GM10248 (cell line): ENCODE results near the gene ZNF782.
"Not testable (repeated sequence)": the region's sequence is repeated elsewhere in the genome, so short reads cannot be mapped to it uniquely, and the experiment has no call there.

Experiments
- CTCF ChIA-PET: fragments of 300-600 bp; sonication (Branson Sonifier 250); formaldehyde crosslinking; extraction: SDS; loops from one replicate; lab custom pipeline; 2021; ENCODE audit warnings: antibody characterized with exemption; lab: Yijun Ruan, JAX
- POLR2A ChIA-PET: fragments of 350-650 bp; sonication (Branson Sonifier 250); formaldehyde crosslinking; extraction: SDS; loops from one replicate; lab custom pipeline; 2020; ENCODE audit warnings: antibody characterized with exemption; lab: Yijun Ruan, JAX
- DNase-seq: peaks from one replicate; pipeline ENCODE4 v3.0.0; 2012; ENCODE audit errors: extremely low spot score
- TF ChIP-seq, protein P1 (sequence below): IDR thresholded peaks from 2 replicates; pipeline ENCODE4 v1.5.1; 2012; ENCODE audit warnings: mild to moderate bottlenecking, low read depth; ENCODE audit errors: extremely low read depth, missing control alignments, control extremely low read depth

ZNF782 gene

DNA sequence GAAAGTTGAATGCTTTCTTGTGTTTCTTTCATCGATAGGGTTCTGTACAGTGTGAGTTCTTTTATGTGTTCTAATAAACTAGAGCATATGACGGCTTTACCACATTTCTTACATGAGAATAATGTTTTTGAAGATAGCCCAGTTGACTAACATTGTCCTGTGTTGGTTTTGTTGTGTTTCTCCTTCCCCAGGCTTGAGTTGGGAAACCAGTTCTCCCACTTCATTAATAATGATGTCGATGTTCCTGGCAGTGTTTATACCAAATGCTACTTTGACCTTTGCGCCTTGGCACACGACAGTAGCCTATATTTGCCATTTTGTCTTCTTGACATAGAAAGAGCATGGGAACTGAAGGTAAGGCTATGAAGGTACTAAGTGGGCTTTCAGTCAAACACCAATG is 14.4 kb upstream of the ZNF782 start:
- DNase-seq: no peak
- ChIA-PET POLR2A (no interaction called here), CTCF (interaction anchor here (8.2 kb wide), 1 partner anchor 12 kb away, joined by 81 read pairs; no protein-coding TSS in a partner anchor)
- TF ChIP-seq, protein P1, sequence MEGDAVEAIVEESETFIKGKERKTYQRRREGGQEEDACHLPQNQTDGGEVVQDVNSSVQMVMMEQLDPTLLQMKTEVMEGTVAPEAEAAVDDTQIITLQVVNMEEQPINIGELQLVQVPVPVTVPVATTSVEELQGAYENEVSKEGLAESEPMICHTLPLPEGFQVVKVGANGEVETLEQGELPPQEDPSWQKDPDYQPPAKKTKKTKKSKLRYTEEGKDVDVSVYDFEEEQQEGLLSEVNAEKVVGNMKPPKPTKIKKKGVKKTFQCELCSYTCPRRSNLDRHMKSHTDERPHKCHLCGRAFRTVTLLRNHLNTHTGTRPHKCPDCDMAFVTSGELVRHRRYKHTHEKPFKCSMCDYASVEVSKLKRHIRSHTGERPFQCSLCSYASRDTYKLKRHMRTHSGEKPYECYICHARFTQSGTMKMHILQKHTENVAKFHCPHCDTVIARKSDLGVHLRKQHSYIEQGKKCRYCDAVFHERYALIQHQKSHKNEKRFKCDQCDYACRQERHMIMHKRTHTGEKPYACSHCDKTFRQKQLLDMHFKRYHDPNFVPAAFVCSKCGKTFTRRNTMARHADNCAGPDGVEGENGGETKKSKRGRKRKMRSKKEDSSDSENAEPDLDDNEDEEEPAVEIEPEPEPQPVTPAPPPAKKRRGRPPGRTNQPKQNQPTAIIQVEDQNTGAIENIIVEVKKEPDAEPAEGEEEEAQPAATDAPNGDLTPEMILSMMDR: no peak

DNA sequence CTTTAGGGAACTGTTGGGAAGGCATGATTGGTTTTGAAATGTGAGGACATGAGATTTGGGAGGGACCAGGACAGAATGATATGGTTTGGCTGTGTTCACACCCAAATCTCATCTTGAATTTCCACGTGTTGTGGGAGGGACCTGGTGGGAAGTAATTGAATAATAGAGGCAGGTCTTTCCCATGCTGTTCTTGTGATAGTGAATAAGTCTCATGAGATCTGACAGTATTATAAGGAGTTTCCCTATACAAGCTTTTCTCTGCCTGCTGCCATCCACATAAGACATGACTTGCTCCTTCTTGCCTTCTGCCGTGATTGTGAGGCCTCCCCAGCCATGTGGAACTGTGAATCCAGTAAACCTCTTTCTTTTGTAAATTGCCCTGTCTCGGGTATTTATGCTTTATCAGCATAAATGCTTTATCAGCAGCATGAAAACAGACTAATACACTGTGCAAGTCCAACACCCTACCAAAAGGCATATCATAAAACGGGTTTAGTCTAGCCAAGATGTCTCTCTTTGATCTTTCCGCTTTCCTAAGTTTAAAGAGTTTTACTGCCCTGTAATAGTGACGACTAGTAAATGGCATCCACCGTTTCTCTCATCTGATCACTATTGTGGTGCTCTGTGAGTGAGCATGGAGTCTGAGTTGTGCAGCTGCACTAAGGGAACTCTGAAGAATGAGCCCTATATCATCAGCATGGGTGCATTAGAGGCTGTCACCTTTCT is 12.9 kb upstream of the ZNF782 start:
- POLR2A ChIA-PET: no interaction called here
- no peak for DNase-seq
- CTCF ChIA-PET: interaction anchor here (4.7 kb wide), 1 partner anchor 11 kb away, joined by 22 read pairs; no protein-coding TSS in a partner anchor
- TF ChIP-seq, protein P1: no peak

DNA sequence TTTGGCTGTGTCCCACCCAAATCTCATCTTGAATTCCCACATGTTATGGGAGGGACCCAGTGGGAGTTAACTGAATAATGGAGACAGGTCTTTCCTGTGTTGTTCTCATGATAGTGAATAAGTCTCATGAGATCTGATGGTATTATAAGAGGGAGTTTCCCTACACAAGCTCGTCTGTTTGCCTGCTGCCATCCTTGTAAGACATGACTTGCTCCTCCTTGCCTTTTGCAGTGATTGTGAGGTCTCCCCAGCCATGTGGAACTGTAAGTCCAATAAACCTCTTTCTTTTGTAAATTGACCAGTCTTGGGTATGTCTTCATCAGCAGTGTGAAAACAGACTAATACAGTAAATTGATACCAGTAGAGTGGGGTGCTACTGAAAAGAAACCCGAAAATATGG is 10.9 kb upstream of the ZNF782 start:
- POLR2A ChIA-PET, DNase-seq: not testable (repeated sequence)
- CTCF ChIA-PET: interaction anchor here (0.8 to 4.7 kb wide), 3 partner anchors 9 to 546 kb away, joined by 3 to 22 read pairs (median 3); no protein-coding TSS in a partner anchor

DNA sequence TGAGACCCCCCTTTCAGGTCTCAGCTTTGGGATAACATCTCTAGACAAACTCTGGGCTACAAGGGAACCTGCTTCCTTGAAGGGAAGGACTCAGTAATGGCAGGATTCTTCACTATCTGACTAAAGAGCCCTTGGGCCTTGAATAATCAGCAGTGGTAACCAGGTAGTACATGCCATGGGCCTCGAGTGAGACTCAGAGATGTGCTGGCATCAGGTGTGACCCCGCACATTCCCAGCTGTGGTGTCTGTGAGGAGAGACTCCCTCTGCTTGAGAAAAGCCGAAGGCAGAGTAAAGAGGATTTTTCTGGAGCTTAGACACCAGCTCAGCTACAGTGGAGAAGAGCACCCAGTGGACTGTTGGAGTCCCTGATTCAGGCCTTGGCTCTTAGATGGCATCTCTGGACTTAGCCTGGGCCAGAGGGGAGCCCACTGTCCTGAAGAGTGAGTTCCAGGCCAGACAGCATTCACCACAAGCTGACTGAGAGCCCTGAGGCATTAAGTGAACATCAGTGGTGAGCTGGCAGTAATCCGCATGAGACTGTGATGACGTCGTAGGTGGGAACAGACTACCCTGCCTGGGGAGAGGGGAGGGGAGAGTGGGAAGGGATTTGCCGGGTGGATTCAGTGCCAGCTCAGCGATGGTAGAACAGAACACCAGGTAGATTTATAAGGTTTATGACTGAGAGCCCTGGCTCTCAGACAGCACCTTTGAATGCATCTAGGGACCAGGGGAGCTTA is 5.3 kb upstream of the ZNF782 start:
- ChIA-PET POLR2A (no interaction called here), CTCF (interaction anchor here (1.0 to 4.1 kb wide), 5 partner anchors 12 to 528 kb away, joined by 3 to 24 read pairs (median 4); no protein-coding TSS in a partner anchor)
- TF ChIP-seq, protein P1: no peak
- DNase-seq: no peak

DNA sequence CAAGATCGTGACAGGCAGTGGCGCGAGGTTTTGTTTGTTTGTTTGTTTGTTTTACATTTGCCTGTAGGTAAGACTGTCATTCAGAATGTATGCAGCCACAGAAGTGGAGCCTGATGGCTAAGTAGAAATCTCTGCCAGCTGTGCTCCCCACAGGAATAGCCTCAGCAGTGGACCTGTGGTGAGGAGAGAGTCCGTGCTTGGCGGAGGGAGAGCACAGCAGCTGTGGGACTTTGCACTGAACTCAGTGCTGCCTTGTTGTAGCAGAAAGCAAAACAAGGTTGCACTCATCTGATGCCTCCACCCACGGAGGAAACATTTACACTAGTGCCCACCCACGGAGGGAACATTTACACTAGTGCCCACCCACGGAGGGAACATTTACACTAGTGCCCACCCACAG is 4.4 kb upstream of the ZNF782 start:
- TF ChIP-seq, protein P1: no peak
- ChIA-PET CTCF (interaction anchor here (1.0 to 4.1 kb wide), 7 partner anchors 14 to 757 kb away, joined by 3 to 81 read pairs (median 15); no protein-coding TSS in a partner anchor), POLR2A (no interaction called here)
- DNase-seq: no peak

DNA sequence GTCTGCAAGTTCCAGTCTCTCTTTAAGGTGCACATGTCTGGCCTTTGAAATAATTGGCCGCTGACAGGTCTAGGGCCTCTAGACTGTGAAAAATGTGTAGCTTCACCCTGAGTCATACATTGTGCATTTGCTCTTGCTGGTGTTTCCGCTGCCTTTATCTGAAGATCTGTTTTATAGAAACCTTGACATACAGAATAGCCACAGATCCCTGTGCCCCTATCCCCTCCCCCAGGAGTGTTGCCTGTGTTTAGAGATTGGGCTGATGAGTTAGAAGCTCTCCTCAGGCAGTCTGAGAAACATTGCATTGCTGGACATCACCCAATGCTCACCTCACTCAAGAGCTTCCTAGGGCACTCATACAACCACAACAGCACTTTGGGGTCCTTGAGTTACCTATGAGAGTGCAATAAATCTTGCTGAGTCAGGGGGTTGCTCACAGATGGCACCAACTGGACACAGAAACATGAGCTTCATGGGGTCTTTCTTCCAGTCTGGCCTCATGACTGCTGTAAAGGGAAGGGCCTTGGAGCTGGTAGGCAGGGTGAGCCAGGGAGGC is 3.8 kb upstream of the ZNF782 start:
- DNase-seq: no peak
- ChIA-PET CTCF (interaction anchor here (1.0 to 4.2 kb wide), 13 partner anchors 8 to 757 kb away, joined by 3 to 81 read pairs (median 13); no protein-coding TSS in a partner anchor), POLR2A (no interaction called here)
- TF ChIP-seq, protein P1: no peak
